ENCODE measurements around the gene C11orf16. TPM values are rescaled to one million over a fixed set of nuclear protein-coding genes. Genes with fewer than 3 reads are reported as not detected.

Gene C11orf16
- total and polyA plus RNA-seq, 9 of the 15 experiments (the other 6 are each of a cell fraction or from before 2014, with no cell fraction given): not detected

DNA sequence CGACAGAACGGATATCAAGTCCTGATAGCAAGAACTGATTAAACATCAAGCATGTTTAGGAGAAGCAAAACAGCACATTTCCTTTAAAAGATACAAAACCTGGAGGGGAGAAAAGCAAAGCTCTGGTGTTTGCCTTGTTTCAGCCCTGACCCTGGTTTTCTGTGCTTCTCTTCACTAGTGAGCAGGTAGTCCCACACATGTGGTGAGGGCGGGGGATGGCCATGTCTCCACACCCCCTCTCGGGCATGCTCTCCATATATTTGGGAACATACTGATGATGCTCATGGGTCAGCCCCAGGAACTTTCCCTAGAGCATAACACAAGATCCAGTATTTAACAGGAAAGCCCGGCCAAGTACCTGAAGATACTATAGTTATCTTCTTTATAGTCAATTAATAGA lies 10.1 kb downstream of the C11orf16 start:
- H4K20me1 ChIP-seq (replicated peaks; ENCODE audit: control insufficient read depth, insufficient read depth, low read length): no peaks in the 10 kb centered on the region
- WGBS (ENCODE audit: insufficient coverage, low coverage, missing lambda C conversion rate): 81% methylated on average over 5 of the region's 5 CpGs
- POLR2A ChIA-PET: interaction anchor here (0.7 kb wide), 1 partner anchor 166 kb away, joined by 3 read pairs; no protein-coding TSS in a partner anchor
- H3K9ac ChIP-seq (ENCODE audit: insufficient read depth in 1 of 2, low read depth in 2 of 2, low read length in 2 of 2): no peak overlapping the region
- no TSS peak for BruUV-seq (replicated peaks)
- no peak for TF ChIP-seq ZNF764 (CRISPR knock-in tag; IDR thresholded peaks at IDR 0.05; ENCODE audit: low read depth)
- TF ChIP-seq, protein P1, sequence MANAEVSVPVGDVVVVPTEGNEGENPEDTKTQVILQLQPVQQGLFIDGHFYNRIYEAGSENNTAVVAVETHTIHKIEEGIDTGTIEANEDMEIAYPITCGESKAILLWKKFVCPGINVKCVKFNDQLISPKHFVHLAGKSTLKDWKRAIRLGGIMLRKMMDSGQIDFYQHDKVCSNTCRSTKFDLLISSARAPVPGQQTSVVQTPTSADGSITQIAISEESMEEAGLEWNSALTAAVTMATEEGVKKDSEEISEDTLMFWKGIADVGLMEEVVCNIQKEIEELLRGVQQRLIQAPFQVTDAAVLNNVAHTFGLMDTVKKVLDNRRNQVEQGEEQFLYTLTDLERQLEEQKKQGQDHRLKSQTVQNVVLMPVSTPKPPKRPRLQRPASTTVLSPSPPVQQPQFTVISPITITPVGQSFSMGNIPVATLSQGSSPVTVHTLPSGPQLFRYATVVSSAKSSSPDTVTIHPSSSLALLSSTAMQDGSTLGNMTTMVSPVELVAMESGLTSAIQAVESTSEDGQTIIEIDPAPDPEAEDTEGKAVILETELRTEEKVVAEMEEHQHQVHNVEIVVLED (CRISPR knock-in tag; IDR thresholded peaks at IDR 0.05): no peak
- peaks cover 50% of the 10 kb centered on the region for H3K36me3 ChIP-seq (ENCODE audit: control insufficient read depth, insufficient read depth, low read length)
- H3K4me2 ChIP-seq (ENCODE audit: insufficient read depth, low read length): no peak overlapping the region
- H3K4me3 ChIP-seq: no peak overlapping the region
- no peaks in the 10 kb centered on the region for H3K9me3 ChIP-seq (replicated peaks; ENCODE audit: control insufficient read depth, insufficient read depth, low read depth, low read length)
- CTCF ChIA-PET (ENCODE audit: low intra/inter-chr PET ratio): no interaction called here
- DNase-seq (ENCODE audit: extremely low read depth in 1 of 4, low spot score in 3 of 4): peak in 1 of 4 experiments; percentile 6
- no peak overlapping the region for H2AFZ ChIP-seq (ENCODE audit: low read depth, low read length)
- no peaks in the 10 kb centered on the region for H3K27me3 ChIP-seq (ENCODE audit: control insufficient read depth in 2 of 2, insufficient read depth in 2 of 2, low read length in 2 of 2)
- H3K79me2 ChIP-seq (ENCODE audit: control insufficient read depth, insufficient read depth, low read length): no peaks in the 10 kb centered on the region
- ATAC-seq: no peak
- no peaks in the 10 kb centered on the region for H3K9me1 ChIP-seq (ENCODE audit: control insufficient read depth, insufficient read depth, low read length)
- intact Hi-C loops (cut with micrococcal nuclease): no loop called here
- in situ Hi-C loops (cut with MboI): no loop called here
- no peak overlapping the region for H3K27ac ChIP-seq (ENCODE audit: extremely low read depth, low read depth, low read length)
- no peaks in the 10 kb centered on the region for H3K4me1 ChIP-seq (replicated peaks in 1 of 2; ENCODE audit: control insufficient read depth in 2 of 2, insufficient read depth in 2 of 2, low read length in 2 of 2)
- FAIRE-seq: no peak

DNA sequence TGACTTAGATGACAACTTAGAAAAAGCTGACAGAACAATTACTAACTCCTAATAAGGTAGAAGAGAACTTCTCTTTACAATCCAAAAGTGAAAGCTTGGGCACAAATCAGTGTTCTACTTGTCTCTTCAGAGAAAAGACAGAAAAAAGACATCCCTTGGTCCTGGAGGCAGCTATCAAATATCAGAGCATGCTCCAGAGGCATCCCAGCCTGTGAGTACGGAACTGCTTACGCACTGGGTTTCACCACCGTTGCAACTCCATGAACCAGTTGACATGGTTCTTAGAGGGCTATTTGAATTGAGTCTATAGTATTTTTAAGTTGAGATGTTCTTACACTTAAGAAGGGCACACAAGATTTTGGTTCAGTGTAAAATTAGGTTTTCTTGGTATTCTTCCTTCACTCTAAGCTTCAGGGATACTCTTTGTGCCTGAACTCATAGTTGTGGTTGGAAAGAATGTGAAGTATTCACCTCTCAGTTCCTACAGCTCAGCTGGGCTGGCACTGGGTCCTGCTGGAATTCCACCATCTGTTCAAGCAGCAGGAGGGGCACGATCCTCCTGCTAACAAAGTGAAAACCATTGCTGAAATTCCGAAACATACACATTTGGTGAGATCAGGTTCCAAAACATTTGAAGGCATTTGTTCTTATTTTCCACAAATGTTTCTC lies 15.5 kb downstream of the C11orf16 start:
- intact Hi-C loops (cut with micrococcal nuclease) (no loop called here), in situ Hi-C loops (cut with MboI) (no loop called here)
- Histone ChIP-seq H3K4me3 (no peak overlapping the region), H3K79me2 (ENCODE audit: control insufficient read depth, insufficient read depth, low read length) (peaks cover 10% of the 10 kb centered on the region), H3K27me3 (ENCODE audit: control insufficient read depth in 2 of 2, insufficient read depth in 2 of 2, low read length in 2 of 2) (no peaks in the 10 kb centered on the region), H3K36me3 (ENCODE audit: control insufficient read depth, insufficient read depth, low read length) (peaks cover 66% of the 10 kb centered on the region), H3K4me1 (replicated peaks in 1 of 2; ENCODE audit: control insufficient read depth in 2 of 2, insufficient read depth in 2 of 2, low read length in 2 of 2) (peaks cover 0 to 19% of the 10 kb centered on the region in 2 experiments; a peak in 4 of 5 replicates), H3K9me3 (replicated peaks; ENCODE audit: control insufficient read depth, insufficient read depth, low read depth, low read length) (no peaks in the 10 kb centered on the region; the same call in 1 of the 2 replicates), H3K4me2 (ENCODE audit: insufficient read depth, low read length) (no peak overlapping the region), H3K27ac (ENCODE audit: extremely low read depth, low read depth, low read length) (no peak overlapping the region), H2AFZ (ENCODE audit: low read depth, low read length) (no peak overlapping the region), H3K9me1 (ENCODE audit: control insufficient read depth, insufficient read depth, low read length) (no peaks in the 10 kb centered on the region), H3K9ac (ENCODE audit: insufficient read depth in 1 of 2, low read depth in 2 of 2, low read length in 2 of 2) (no peak overlapping the region), H4K20me1 (replicated peaks; ENCODE audit: control insufficient read depth, insufficient read depth, low read length) (no peaks in the 10 kb centered on the region)
- CTCF ChIA-PET (ENCODE audit: low intra/inter-chr PET ratio): no interaction called here
- 85% methylated on average over 4 of the region's 5 CpGs for WGBS (ENCODE audit: insufficient coverage, low coverage, missing lambda C conversion rate)
- POLR2A ChIA-PET: no interaction called here
- TF ChIP-seq NCOA4 (IDR thresholded peaks at IDR 0.05; ENCODE audit: partially characterized antibody) (no peak), POLR3A (IDR thresholded peaks at IDR 0.05; ENCODE audit: borderline replicate concordance, extremely low read depth, insufficient read depth, insufficient read length) (no peak), ZFPM2 (CRISPR knock-in tag; IDR thresholded peaks at IDR 0.05) (no peak), PHB2 (IDR thresholded peaks at IDR 0.05; ENCODE audit: low read depth) (no peak), ZNF668 (CRISPR knock-in tag; IDR thresholded peaks at IDR 0.05) (no peak), ZFX (CRISPR knock-in tag; IDR thresholded peaks at IDR 0.05) (no peak), TRIM24 (IDR thresholded peaks at IDR 0.05) (no peak)
- TF ChIP-seq, protein P2, sequence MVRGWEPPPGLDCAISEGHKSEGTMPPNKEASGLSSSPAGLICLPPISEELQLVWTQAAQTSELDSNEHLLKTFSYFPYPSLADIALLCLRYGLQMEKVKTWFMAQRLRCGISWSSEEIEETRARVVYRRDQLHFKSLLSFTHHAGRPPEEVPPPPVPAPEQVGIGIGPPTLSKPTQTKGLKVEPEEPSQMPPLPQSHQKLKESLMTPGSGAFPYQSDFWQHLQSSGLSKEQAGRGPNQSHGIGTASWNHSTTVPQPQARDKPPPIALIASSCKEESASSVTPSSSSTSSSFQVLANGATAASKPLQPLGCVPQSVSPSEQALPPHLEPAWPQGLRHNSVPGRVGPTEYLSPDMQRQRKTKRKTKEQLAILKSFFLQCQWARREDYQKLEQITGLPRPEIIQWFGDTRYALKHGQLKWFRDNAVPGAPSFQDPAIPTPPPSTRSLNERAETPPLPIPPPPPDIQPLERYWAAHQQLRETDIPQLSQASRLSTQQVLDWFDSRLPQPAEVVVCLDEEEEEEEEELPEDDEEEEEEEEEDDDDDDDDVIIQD (CRISPR knock-in tag; IDR thresholded peaks at IDR 0.05): no peak
- ATAC-seq (no peak), FAIRE-seq (no peak), DNase-seq (ENCODE audit: extremely low read depth in 1 of 4, low spot score in 3 of 4) (no peak)
- BruUV-seq (replicated peaks): no TSS peak

All from K562 (cell line).